Astrocyte of the cerebellum (primary cell): ENCODE results near the gene PRRC2C.
"Not testable (repeated sequence)": the region's sequence is repeated elsewhere in the genome, so short reads cannot be mapped to it uniquely, and the experiment has no call there.

Experiments
- DNase-seq: peaks from one replicate; pipeline ENCODE4 v3.0.0-alpha.2; 2011; ENCODE audit warnings: low read depth
- H3K4me3 ChIP-seq: 2 replicates; pipeline ENCODE4 v1.5.1; 2011; ENCODE audit warnings: mild to moderate bottlenecking, low read depth, low read length, moderate library complexity
- in situ Hi-C: cut with HindIII; loops from 2 replicates; pipeline ENCODE4 v1.10.0; 2017; ENCODE audit warnings: low sequenced_read_pairs
- TF ChIP-seq, protein P1 (sequence below): IDR thresholded peaks from 2 replicates; pipeline ENCODE4 v1.5.1; 2012; ENCODE audit warnings: low read length, low read depth, moderate library complexity, mild to moderate bottlenecking; ENCODE audit errors: missing control alignments

Gene PRRC2C

DNA sequence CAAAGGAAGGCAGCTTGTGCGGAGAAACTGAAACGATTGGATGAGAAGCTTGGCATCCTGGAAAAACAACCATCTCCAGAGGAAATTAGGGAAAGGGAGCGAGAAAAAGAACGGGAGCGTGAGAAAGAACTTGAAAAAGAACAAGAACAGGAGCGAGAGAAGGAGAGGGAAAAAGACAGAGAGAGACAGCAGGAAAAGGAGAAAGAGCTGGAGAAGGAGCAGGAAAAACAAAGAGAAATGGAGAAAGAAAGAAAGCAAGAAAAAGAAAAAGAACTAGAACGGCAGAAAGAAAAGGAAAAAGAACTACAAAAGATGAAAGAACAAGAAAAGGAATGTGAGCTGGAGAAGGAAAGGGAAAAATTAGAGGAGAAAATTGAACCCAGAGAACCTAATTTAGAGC is 47.2 kb downstream of the PRRC2C start:
- DNase-seq = no peak
- no peak overlapping the region for H3K4me3 ChIP-seq
- in situ Hi-C loops = no loop called here
- TF ChIP-seq, protein P1, sequence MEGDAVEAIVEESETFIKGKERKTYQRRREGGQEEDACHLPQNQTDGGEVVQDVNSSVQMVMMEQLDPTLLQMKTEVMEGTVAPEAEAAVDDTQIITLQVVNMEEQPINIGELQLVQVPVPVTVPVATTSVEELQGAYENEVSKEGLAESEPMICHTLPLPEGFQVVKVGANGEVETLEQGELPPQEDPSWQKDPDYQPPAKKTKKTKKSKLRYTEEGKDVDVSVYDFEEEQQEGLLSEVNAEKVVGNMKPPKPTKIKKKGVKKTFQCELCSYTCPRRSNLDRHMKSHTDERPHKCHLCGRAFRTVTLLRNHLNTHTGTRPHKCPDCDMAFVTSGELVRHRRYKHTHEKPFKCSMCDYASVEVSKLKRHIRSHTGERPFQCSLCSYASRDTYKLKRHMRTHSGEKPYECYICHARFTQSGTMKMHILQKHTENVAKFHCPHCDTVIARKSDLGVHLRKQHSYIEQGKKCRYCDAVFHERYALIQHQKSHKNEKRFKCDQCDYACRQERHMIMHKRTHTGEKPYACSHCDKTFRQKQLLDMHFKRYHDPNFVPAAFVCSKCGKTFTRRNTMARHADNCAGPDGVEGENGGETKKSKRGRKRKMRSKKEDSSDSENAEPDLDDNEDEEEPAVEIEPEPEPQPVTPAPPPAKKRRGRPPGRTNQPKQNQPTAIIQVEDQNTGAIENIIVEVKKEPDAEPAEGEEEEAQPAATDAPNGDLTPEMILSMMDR = no peak

DNA sequence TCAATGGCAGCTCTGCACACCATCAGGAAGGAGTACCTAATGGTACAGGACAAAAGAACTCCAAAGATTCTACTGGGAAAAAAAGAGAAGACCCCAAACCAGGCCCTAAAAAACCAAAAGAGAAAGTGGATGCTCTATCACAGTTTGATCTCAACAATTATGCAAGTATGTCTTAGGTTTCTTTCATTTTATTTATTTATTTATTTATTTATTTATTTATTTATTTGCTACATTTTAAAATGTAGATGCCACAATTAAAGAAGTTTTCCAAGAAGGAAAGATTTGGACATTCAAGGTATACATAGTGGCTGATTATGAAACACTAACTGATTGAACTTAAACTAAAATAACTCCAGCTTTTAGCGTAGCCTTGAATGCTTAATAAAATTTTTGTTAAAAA is 60.2 kb downstream of the PRRC2C start:
- H3K4me3 ChIP-seq = no peak overlapping the region
- TF ChIP-seq, protein P1 = no peak
- in situ Hi-C loops = no loop called here
- no peak for DNase-seq

DNA sequence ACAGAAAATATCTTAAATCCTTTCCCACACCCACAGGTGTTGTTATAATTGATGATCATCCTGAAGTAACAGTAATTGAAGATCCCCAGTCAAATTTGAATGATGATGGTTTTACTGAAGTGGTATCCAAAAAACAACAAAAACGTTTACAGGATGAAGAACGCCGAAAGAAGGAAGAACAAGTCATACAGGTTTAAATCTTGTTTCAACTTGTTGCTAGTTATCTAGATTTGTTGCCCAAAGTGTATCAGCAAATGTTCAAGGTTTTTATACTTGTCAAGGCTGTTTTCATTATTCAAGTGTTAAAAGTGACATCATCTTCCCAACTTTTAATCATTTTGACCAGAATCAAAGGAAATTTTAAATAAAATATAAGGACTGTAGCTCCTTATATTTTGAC is 64.7 kb downstream of the PRRC2C start:
- no peak for DNase-seq
- no peak overlapping the region for H3K4me3 ChIP-seq
- in situ Hi-C loops = no loop called here
- TF ChIP-seq, protein P1 = no peak

DNA sequence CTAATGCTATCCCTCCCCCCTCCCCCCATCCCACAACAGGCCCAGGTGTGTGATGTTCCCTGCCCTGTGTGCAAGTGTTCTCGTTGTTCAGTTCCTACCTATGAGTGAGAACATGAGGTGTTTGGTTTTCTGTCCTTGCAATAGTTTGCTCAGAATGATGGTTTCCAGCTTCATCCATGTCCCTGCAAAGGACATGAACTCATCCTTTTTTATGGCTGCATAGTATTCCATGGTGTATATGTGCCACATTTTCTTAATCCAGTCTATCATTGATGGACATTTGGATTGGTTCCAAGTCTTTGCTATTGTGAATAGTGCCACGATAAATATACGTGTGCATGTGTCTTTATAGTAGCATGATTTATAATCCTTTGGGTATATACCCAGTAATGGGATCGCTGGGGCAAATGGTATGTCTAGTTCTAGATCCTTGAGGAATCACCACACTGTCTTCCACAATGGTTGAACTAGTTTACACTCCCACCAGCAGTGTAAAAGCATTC is 65.3 kb downstream of the PRRC2C start:
- DNase-seq, in situ Hi-C loops, H3K4me3 ChIP-seq: not testable (repeated sequence)

- DNase-seq, H3K4me3 ChIP-seq, in situ Hi-C loops: not testable (repeated sequence)
These were observed 68.6 kb downstream of the PRRC2C start for GRCh38 chr1:171553960-171554359.

DNA sequence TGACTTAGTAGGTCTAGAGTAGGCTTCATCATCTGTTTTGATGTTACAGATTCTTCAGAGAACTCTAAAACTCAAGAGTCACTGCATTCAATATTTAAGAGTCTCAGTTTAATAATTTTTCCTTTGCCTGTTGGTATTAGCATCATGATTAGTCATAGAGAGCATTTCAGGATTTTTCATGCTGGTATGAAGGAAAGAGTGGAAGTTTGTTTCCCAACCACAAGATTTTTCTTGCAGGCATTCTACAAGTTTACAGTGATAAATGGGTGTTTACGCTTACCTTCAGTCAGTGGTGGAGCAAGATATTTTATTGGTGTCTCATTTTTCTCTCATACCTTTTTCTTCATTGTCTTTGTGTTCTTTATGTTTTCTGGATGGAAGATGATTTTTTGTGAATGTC is 78.3 kb downstream of the PRRC2C start:
- no peak for DNase-seq
- TF ChIP-seq, protein P1 = no peak
- in situ Hi-C loops = no loop called here
- no peak overlapping the region for H3K4me3 ChIP-seq

GRCh38 chr1:171566467-171566866 is 81.1 kb downstream of the PRRC2C start:
- in situ Hi-C loops = no loop called here
- H3K4me3 ChIP-seq = no peak overlapping the region
- TF ChIP-seq, protein P1 = peak; percentile 5
- DNase-seq = no peak

DNA sequence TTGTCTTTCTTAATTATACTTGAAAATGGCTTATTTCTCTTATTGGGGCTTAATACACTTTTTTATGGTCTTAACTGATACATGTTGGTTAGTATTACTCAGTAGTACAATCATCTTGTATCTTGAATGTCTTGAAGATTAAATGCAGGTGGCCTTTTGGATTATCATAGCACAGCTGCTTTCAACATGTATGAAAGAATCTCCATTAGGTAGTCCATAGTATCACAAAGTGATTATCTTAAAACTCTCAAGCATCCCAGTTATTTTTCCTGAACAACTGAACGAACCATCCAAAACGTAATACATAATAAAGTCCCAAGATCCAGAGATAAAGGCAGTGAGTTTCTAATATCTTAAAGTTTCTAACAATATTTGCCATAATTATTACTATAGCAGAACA is 85.0 kb downstream of the PRRC2C start:
- TF ChIP-seq, protein P1 = no peak
- no peak for DNase-seq
- H3K4me3 ChIP-seq = no peak overlapping the region
- in situ Hi-C loops = no loop called here
